IMR-90 (cell line): ENCODE data around the gene COPS4. TPM values are rescaled to one million over a fixed set of nuclear protein-coding genes. Genes with fewer than 3 reads are reported as not detected.

Source experiments
- ATAC-seq: fragments of 200-7000 bp; cut with Tn5 transposase; 2 replicates; pipeline ENCODE4 v1.9.1; 2020; ENCODE audit warnings: low read depth, mild to moderate bottlenecking, moderate library complexity
- BruUV-seq: library from RNA; stranded (reverse); fragments of 400-500 nt; replicated peaks from 2 replicates; lab custom pipeline; 2021; lab: Mats Ljungman, UMichigan
- CTCF ChIA-PET: fragments of 300-600 bp; formaldehyde crosslinking; extraction: SDS; loops from one replicate; lab custom pipeline; 2021; ENCODE audit warnings: antibody characterized with exemption; lab: Yijun Ruan, JAX
- POLR2A ChIA-PET: fragments of 300-600 bp; sonication (Branson Sonifier 250); formaldehyde crosslinking; loops from one replicate; lab custom pipeline; 2022; ENCODE audit warnings: antibody characterized with exemption; ENCODE audit not compliant: unreplicated experiment; lab: Charles Lee
- DNase-seq: peaks from one replicate; pipeline ENCODE4 v3.0.0; 2013
- H2AFZ ChIP-seq: replicated peaks from 2 replicates; pipeline ENCODE3; 2013; ENCODE audit warnings: low read length, mild to moderate bottlenecking; ENCODE audit not compliant: poor library complexity
- H2AK5ac ChIP-seq: 2 replicates; pipeline ENCODE4 v1.6.1; 2013; ENCODE audit warnings: low read depth, low read length, inconsistent platforms
- H2AK9ac ChIP-seq: replicated peaks from 2 replicates; pipeline ENCODE3; 2013; ENCODE audit warnings: mild to moderate bottlenecking, low read depth, low read length, moderate library complexity; ENCODE audit not compliant: poor library complexity
- H2BK120ac ChIP-seq: 2 replicates; pipeline ENCODE4 v1.6.1; 2013; ENCODE audit warnings: low read depth, low read length, inconsistent platforms
- H2BK15ac ChIP-seq: 3 replicates; pipeline ENCODE4 v1.6.1; 2013; ENCODE audit warnings: low read depth, low read length, inconsistent platforms
- H2BK20ac ChIP-seq: 2 replicates; pipeline ENCODE4 v1.6.1; 2013; ENCODE audit warnings: low read depth, mild to moderate bottlenecking, inconsistent platforms, low read length, moderate library complexity
- H2BK5ac ChIP-seq: 2 replicates; pipeline ENCODE4 v1.6.1; 2013; ENCODE audit warnings: mild to moderate bottlenecking, low read depth, low read length, inconsistent platforms; ENCODE audit not compliant: poor library complexity, severe bottlenecking
- H3K14ac ChIP-seq: replicated peaks from 2 replicates; pipeline ENCODE4 v1.6.1; 2013; ENCODE audit warnings: low read depth, low read length, inconsistent platforms
- H3K18ac ChIP-seq: 2 replicates; pipeline ENCODE4 v1.6.1; 2013; ENCODE audit warnings: low read depth, low read length, control low read depth
- H3K23ac ChIP-seq: 2 replicates; pipeline ENCODE4 v1.6.1; 2013; ENCODE audit warnings: low read depth, low read length, inconsistent platforms
- H3K27ac ChIP-seq: 2 replicates; pipeline ENCODE4 v1.5.1; 2013; ENCODE audit warnings: mild to moderate bottlenecking, control low read depth, low read length; ENCODE audit not compliant: insufficient read depth
- H3K27me3 ChIP-seq: 2 replicates; pipeline ENCODE4 v1.6.1; 2013; ENCODE audit warnings: low read length; ENCODE audit not compliant: control insufficient read depth, insufficient read depth
- H3K36me3 ChIP-seq: 2 replicates; pipeline ENCODE4 v1.6.1; 2013; ENCODE audit warnings: low read length, mixed read lengths; ENCODE audit not compliant: control insufficient read depth, insufficient read depth
- H3K4ac ChIP-seq: 2 replicates; pipeline ENCODE4 v1.6.1; 2013; ENCODE audit warnings: low read depth, low read length, inconsistent platforms
- H3K4me1 ChIP-seq: 2 replicates; pipeline ENCODE4 v1.6.1; 2013; ENCODE audit warnings: low read length, mixed read lengths; ENCODE audit not compliant: control insufficient read depth, insufficient read depth
- H3K4me2 ChIP-seq: 2 replicates; pipeline ENCODE4 v1.6.1; 2013; ENCODE audit warnings: low read depth, mild to moderate bottlenecking, control low read depth, low read length, moderate library complexity
- H3K4me3 ChIP-seq: 2 replicates; pipeline ENCODE4 v1.5.1; 2013; ENCODE audit warnings: low read depth, mild to moderate bottlenecking, control low read depth, low read length, moderate library complexity; ENCODE audit not compliant: insufficient read depth
- H3K56ac ChIP-seq: 2 replicates; pipeline ENCODE4 v1.6.1; 2013; ENCODE audit warnings: low read length, inconsistent platforms; ENCODE audit not compliant: insufficient read depth; ENCODE audit errors: extremely low read depth
- H3K79me1 ChIP-seq, 2 experiments: 2 replicates each; pipeline ENCODE4 v1.6.1; 2013; ENCODE audit warnings: low read length in 2 of 2, inconsistent platforms in 1 of 2, low read depth in 1 of 2
- H3K9ac ChIP-seq: 2 replicates; pipeline ENCODE4 v1.6.1; 2013; ENCODE audit warnings: low read depth, low read length, control low read depth
- H3K9me1 ChIP-seq: 2 replicates; pipeline ENCODE4 v1.6.1; 2013; ENCODE audit warnings: low read length, inconsistent platforms; ENCODE audit not compliant: insufficient read depth
- H3K9me3 ChIP-seq: 2 replicates; pipeline ENCODE4 v1.6.1; 2013; ENCODE audit warnings: low read length; ENCODE audit not compliant: control insufficient read depth, insufficient read depth
- H4K20me1 ChIP-seq: 2 replicates; pipeline ENCODE4 v1.6.1; 2013; ENCODE audit warnings: low read length, inconsistent platforms; ENCODE audit not compliant: insufficient read depth
- H4K5ac ChIP-seq: 2 replicates; pipeline ENCODE4 v1.6.1; 2013; ENCODE audit warnings: mild to moderate bottlenecking, low read depth, low read length, control low read depth
- H4K8ac ChIP-seq, 2 experiments: 2 replicates each; pipeline ENCODE4 v1.6.1; 2013; ENCODE audit warnings: low read depth in 2 of 2, low read length in 2 of 2, control low read depth in 1 of 2, inconsistent platforms in 1 of 2
- H4K91ac ChIP-seq: 2 replicates; pipeline ENCODE4 v1.6.1; 2013; ENCODE audit warnings: low read depth, low read length, inconsistent platforms; ENCODE audit not compliant: insufficient read depth
- NFE2L2 ChIP-seq: fragments of 150-350 bp; IDR thresholded peaks from 2 replicates; pipeline ENCODE4 v1.6.1; 2016; ENCODE audit warnings: low read depth, mild to moderate bottlenecking, low read length
- RCOR1 ChIP-seq: IDR thresholded peaks from 2 replicates; pipeline ENCODE4 v1.6.1; 2012; ENCODE audit warnings: mild to moderate bottlenecking, low read length, improper control_type of control experiment; ENCODE audit not compliant: insufficient replicate concordance
- WGBS, 2 experiments: methylation state at CpG; one replicate each; pipeline versions ENCODE4 v1.1.5 to v1.1.7; 2013; ENCODE audit warnings: missing lambda C conversion rate in 2 of 2; ENCODE audit not compliant: insufficient read length in 1 of 2; ENCODE audit errors: extremely low coverage in 2 of 2; 5-methylcytosine and 5-hydroxymethylcytosine counted together
- dilution Hi-C: fragments of 300-500 bp; cut with HindIII; formaldehyde crosslinking; loops from one replicate; pipeline ENCODE4 v1.14.3; 2018; ENCODE audit warnings: low sequenced_read_pairs; ENCODE audit not compliant: unreplicated experiment
- in situ Hi-C: fragments of 300-500 bp; cut with MboI; formaldehyde crosslinking; loops from 3 replicates; pipeline ENCODE4 v1.14.3; 2019; ENCODE audit warnings: low sequenced_read_pairs, inconsistent platforms, mixed read lengths
- intact Hi-C: fragments of 100-400 bp; cut with micrococcal nuclease; formaldehyde crosslinking; loops from 2 replicates; pipeline ENCODE4 v1.10.0; 2022
- polyA plus RNA-seq, 3 experiments: library from polyadenylated mRNA; depleted of rRNA; stranded (reverse); fragments of >200 nt; gene quantifications; 2 replicates each; pipeline ENCODE4 v1.2.3, GENCODE V29; 2012; ENCODE audit warnings: low replicate concordance in 1 of 3
- total RNA-seq: library from RNA; depleted of rRNA; stranded (reverse); fragments of >200 nt; gene quantifications from 2 replicates; pipeline ENCODE4 v1.2.3, GENCODE V29; 2012

The COPS4 gene
- total and polyA plus RNA-seq, 2 of the 4 experiments (the other 2 are of a cell fraction) = 40.1 to 115 TPM

- no peak for DNase-seq
- Histone ChIP-seq H3K9me1 (no peaks in the 10 kb centered on the region), H3K27ac (no peak overlapping the region), H3K4me1 (no peaks in the 10 kb centered on the region), H3K9me3 (no peaks in the 10 kb centered on the region), H4K91ac (no peak overlapping the region), H3K9ac (no peak overlapping the region), H3K4ac (no peak overlapping the region), H3K36me3 (peaks cover 36% of the 10 kb centered on the region), H2AK5ac (no peak overlapping the region), H4K5ac (no peak overlapping the region), H2BK20ac (no peak overlapping the region), H3K23ac (no peak overlapping the region), H4K8ac (no peak overlapping the region), H4K20me1 (no peaks in the 10 kb centered on the region), H2AFZ (no peak overlapping the region), H3K27me3 (no peaks in the 10 kb centered on the region), H2BK120ac (no peak overlapping the region), H3K56ac (no peak overlapping the region), H3K4me3 (no peak overlapping the region), H3K14ac (no peak overlapping the region), H2BK15ac (no peak overlapping the region), H3K18ac (no peak overlapping the region), H3K79me1 (peaks cover 0 to 2% of the 10 kb centered on the region in 2 experiments; a peak in 2 of 4 replicates), H2AK9ac (no peak overlapping the region), H2BK5ac (no peak overlapping the region), H3K4me2 (no peak overlapping the region)
- dilution Hi-C loops (no loop called here), intact Hi-C loops (no loop called here), in situ Hi-C loops (loop anchor here (5.0 kb wide), 1 partner anchor 192 kb away; no protein-coding TSS in a partner anchor)
- ATAC-seq = no peak
- BruUV-seq = no TSS peak
- WGBS, 2 experiments = no CpG with 5 or more reads among the region's 1 CpG
- no peak for TF ChIP-seq RCOR1
- no peak for TF ChIP-seq NFE2L2
- POLR2A ChIA-PET = no interaction called here
- CTCF ChIA-PET = no interaction called here
Measured at GRCh38 chr4:83065266-83065665, 30.3 kb downstream of the COPS4 start.
